GM12891 (cell line): ENCODE results near the gene PEX3.

Experiments
- PAX5 ChIP-seq: IDR thresholded peaks from 2 replicates; pipeline ENCODE4 v1.6.1; 2011; ENCODE audit warnings: low read length, moderate library complexity, mild to moderate bottlenecking; ENCODE audit not compliant: insufficient read depth, severe bottlenecking
- POLR2A ChIP-seq: IDR thresholded peaks from 2 replicates; pipeline ENCODE4 v1.6.1; 2011; ENCODE audit warnings: low read depth, low read length, control low read depth
- POLR2AphosphoS5 ChIP-seq: IDR thresholded peaks from 2 replicates; pipeline ENCODE4 v1.6.1; 2011; ENCODE audit warnings: low read depth, low read length, control low read depth
- SPI1 ChIP-seq: IDR thresholded peaks from 2 replicates; pipeline ENCODE4 v1.6.1; 2011; ENCODE audit warnings: low read depth, low read length, control low read depth

- TF ChIP-seq POLR2A (no peak), PAX5 (no peak), POLR2AphosphoS5 (no peak), SPI1 (no peak)
These were observed 926 bp downstream of the PEX3 start for GRCh38 chr6:143451531-143451930.
